ENCODE data around the gene CDC20. TPM values are rescaled to one million over a fixed set of nuclear protein-coding genes. Genes with fewer than 3 reads are reported as not detected.

The CDC20 gene
- polyA plus RNA-seq, 1 experiment = 22.8 TPM

- peaks cover 33% of the 10 kb centered on the region for H3K27me3 ChIP-seq (ENCODE audit: control insufficient read depth, insufficient read depth, low read length)
- H3K9me3 ChIP-seq (ENCODE audit: control insufficient read depth, insufficient read depth, low read length) = no peaks in the 10 kb centered on the region
- H3K27ac ChIP-seq (ENCODE audit: low read depth, low read length) = no peak overlapping the region
- no peak for DNase-seq (ENCODE audit: low read depth, low spot score)
- CTCF ChIA-PET = no interaction called here
- POLR2A ChIA-PET = interaction anchor here (1.6 kb wide), 1 partner anchor 19 kb away, joined by 5 read pairs; the partner anchor contains the start of gene CDC20
- no peak overlapping the region for H3K4me3 ChIP-seq (ENCODE audit: low read depth, low read length)
- TF ChIP-seq, protein P1, sequence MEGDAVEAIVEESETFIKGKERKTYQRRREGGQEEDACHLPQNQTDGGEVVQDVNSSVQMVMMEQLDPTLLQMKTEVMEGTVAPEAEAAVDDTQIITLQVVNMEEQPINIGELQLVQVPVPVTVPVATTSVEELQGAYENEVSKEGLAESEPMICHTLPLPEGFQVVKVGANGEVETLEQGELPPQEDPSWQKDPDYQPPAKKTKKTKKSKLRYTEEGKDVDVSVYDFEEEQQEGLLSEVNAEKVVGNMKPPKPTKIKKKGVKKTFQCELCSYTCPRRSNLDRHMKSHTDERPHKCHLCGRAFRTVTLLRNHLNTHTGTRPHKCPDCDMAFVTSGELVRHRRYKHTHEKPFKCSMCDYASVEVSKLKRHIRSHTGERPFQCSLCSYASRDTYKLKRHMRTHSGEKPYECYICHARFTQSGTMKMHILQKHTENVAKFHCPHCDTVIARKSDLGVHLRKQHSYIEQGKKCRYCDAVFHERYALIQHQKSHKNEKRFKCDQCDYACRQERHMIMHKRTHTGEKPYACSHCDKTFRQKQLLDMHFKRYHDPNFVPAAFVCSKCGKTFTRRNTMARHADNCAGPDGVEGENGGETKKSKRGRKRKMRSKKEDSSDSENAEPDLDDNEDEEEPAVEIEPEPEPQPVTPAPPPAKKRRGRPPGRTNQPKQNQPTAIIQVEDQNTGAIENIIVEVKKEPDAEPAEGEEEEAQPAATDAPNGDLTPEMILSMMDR (IDR thresholded peaks at IDR 0.05; ENCODE audit: low read depth, low read length) = no peak
Measured at GRCh38 chr1:43339584-43340232, 19.1 kb upstream of the CDC20 start.

- ChIA-PET CTCF (no interaction called here), POLR2A (interaction anchor here (1.6 kb wide), 1 partner anchor 18 kb away, joined by 5 read pairs; the partner anchor contains the start of gene CDC20)
- H3K27me3 ChIP-seq (ENCODE audit: control insufficient read depth, insufficient read depth, low read length) = peaks cover 33% of the 10 kb centered on the region
Measured at GRCh38 chr1:43340559-43340958, 18.2 kb upstream of the CDC20 start.

GRCh38 chr1:43344267-43344850 lies 14.4 kb upstream of the CDC20 start:
- ChIA-PET CTCF (no interaction called here), POLR2A (no interaction called here)
- DNase-seq (ENCODE audit: low read depth, low spot score) = no peak
- no peak overlapping the region for H3K4me3 ChIP-seq (ENCODE audit: low read depth, low read length)
- no peaks in the 10 kb centered on the region; the same call in 1 of the 2 replicates for H3K9me3 ChIP-seq (ENCODE audit: control insufficient read depth, insufficient read depth, low read length)
- H3K27me3 ChIP-seq (ENCODE audit: control insufficient read depth, insufficient read depth, low read length) = peaks cover 26% of the 10 kb centered on the region
- H3K27ac ChIP-seq (ENCODE audit: low read depth, low read length) = no peak overlapping the region
- TF ChIP-seq, protein P1 (IDR thresholded peaks at IDR 0.05; ENCODE audit: low read depth, low read length) = no peak

More at GRCh38 chr1:43340559-43340958, 18.2 kb upstream of the CDC20 start:
- H3K9me3 ChIP-seq (ENCODE audit: control insufficient read depth, insufficient read depth, low read length) = no peaks in the 10 kb centered on the region
- TF ChIP-seq, protein P1 (IDR thresholded peaks at IDR 0.05; ENCODE audit: low read depth, low read length) = no peak
- no peak overlapping the region for H3K4me3 ChIP-seq (ENCODE audit: low read depth, low read length)
- DNase-seq (ENCODE audit: low read depth, low spot score) = no peak
- H3K27ac ChIP-seq (ENCODE audit: low read depth, low read length) = no peak overlapping the region

- ChIA-PET POLR2A (no interaction called here), CTCF (no interaction called here)
- no peak for DNase-seq (ENCODE audit: low read depth, low spot score)
- TF ChIP-seq, protein P1 (IDR thresholded peaks at IDR 0.05; ENCODE audit: low read depth, low read length) = no peak
- H3K4me3 ChIP-seq (ENCODE audit: low read depth, low read length) = no peak overlapping the region
- peaks cover 19% of the 10 kb centered on the region for H3K27me3 ChIP-seq (ENCODE audit: control insufficient read depth, insufficient read depth, low read length)
- H3K9me3 ChIP-seq (ENCODE audit: control insufficient read depth, insufficient read depth, low read length) = no peaks in the 10 kb centered on the region; the same call in 1 of the 2 replicates
- no peak overlapping the region for H3K27ac ChIP-seq (ENCODE audit: low read depth, low read length)
Measured at GRCh38 chr1:43345120-43345519, 13.7 kb upstream of the CDC20 start.

GRCh38 chr1:43346636-43347035 lies 12.1 kb upstream of the CDC20 start:
- ChIA-PET POLR2A (no interaction called here), CTCF (interaction anchor here (1.1 kb wide), 1 partner anchor 17 kb away, joined by 3 read pairs; no protein-coding TSS in a partner anchor)
- Histone ChIP-seq H3K27me3 (ENCODE audit: control insufficient read depth, insufficient read depth, low read length) (peaks cover 8% of the 10 kb centered on the region), H3K4me3 (ENCODE audit: low read depth, low read length) (no peak overlapping the region), H3K9me3 (ENCODE audit: control insufficient read depth, insufficient read depth, low read length) (no peaks in the 10 kb centered on the region; the same call in 1 of the 2 replicates), H3K27ac (ENCODE audit: low read depth, low read length) (no peak overlapping the region)
- no peak for DNase-seq (ENCODE audit: low read depth, low spot score)
- TF ChIP-seq, protein P1 (IDR thresholded peaks at IDR 0.05; ENCODE audit: low read depth, low read length) = no peak

Data from AG04450 (cell line).